Glutamatergic neuron (in vitro differentiated cells): ENCODE data around the gene FAF2. TPM values are rescaled to one million over a fixed set of nuclear protein-coding genes. Genes with fewer than 3 reads are reported as not detected.
A peak's percentile ranks its signal among the peaks of the same experiment; 100 is the strongest.

Source experiments
- DNase-seq: peaks from one replicate; pipeline ENCODE4 v3.0.0; 2022
- H3K27ac Mint-ChIP-seq: one replicate; pipeline ENCODE4 v1.8.0; 2020; ENCODE audit warnings: mild to moderate bottlenecking, mixed read lengths, inconsistent platforms; ENCODE audit not compliant: unreplicated experiment
- H3K27me3 Mint-ChIP-seq: one replicate; pipeline ENCODE4 v1.8.0; 2020; ENCODE audit warnings: mild to moderate bottlenecking, moderate library complexity, mixed read lengths, inconsistent platforms; ENCODE audit not compliant: unreplicated experiment
- H3K36me3 Mint-ChIP-seq: one replicate; pipeline ENCODE4 v1.8.0; 2020; ENCODE audit warnings: mild to moderate bottlenecking, mixed read lengths, inconsistent platforms; ENCODE audit not compliant: unreplicated experiment
- H3K4me1 Mint-ChIP-seq: one replicate; pipeline ENCODE4 v1.8.0; 2020; ENCODE audit warnings: mild to moderate bottlenecking, low read depth, mixed read lengths, inconsistent platforms; ENCODE audit not compliant: unreplicated experiment
- H3K4me3 Mint-ChIP-seq: one replicate; pipeline ENCODE4 v1.8.0; 2020; ENCODE audit warnings: mild to moderate bottlenecking, mixed read lengths, inconsistent platforms; ENCODE audit not compliant: unreplicated experiment
- H3K9me3 Mint-ChIP-seq: one replicate; pipeline ENCODE4 v1.8.0; 2020; ENCODE audit warnings: mild to moderate bottlenecking, moderate library complexity, mixed read lengths, inconsistent platforms; ENCODE audit not compliant: unreplicated experiment
- long read RNA-seq: library from polyadenylated mRNA; unstranded; transcript quantifications from one replicate; pipeline ENCODE4 v2.0.0, GENCODE V29; 2020; ENCODE audit not compliant: unreplicated experiment
- total RNA-seq: library from RNA; stranded (reverse); fragmentation: NEBNext Ultra II Directional; extraction: Animal tissue kit (Norgen Biotek cat#: 25700); gene quantifications from one replicate; pipeline ENCODE4 v1.2.1, GENCODE V29; 2021; ENCODE audit not compliant: unreplicated experiment
- TF ChIP-seq, protein P1 (sequence below): fragments of 200-600 bp; sonication (generic); IDR thresholded peaks from one replicate; pipeline ENCODE4 v1.5.0; 2021; ENCODE audit not compliant: partially characterized antibody, unreplicated experiment

Gene FAF2, protein sequence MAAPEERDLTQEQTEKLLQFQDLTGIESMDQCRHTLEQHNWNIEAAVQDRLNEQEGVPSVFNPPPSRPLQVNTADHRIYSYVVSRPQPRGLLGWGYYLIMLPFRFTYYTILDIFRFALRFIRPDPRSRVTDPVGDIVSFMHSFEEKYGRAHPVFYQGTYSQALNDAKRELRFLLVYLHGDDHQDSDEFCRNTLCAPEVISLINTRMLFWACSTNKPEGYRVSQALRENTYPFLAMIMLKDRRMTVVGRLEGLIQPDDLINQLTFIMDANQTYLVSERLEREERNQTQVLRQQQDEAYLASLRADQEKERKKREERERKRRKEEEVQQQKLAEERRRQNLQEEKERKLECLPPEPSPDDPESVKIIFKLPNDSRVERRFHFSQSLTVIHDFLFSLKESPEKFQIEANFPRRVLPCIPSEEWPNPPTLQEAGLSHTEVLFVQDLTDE
- total RNA-seq, result 52.9 TPM
- long read RNA-seq, full-length matches to known transcripts, result 2 of 12 reads
- long read RNA-seq, partial matches to known transcripts, result 3 of 12 reads
- long read RNA-seq, other reads (novel, unspliced or antisense), result 7 of 12 reads

DNA sequence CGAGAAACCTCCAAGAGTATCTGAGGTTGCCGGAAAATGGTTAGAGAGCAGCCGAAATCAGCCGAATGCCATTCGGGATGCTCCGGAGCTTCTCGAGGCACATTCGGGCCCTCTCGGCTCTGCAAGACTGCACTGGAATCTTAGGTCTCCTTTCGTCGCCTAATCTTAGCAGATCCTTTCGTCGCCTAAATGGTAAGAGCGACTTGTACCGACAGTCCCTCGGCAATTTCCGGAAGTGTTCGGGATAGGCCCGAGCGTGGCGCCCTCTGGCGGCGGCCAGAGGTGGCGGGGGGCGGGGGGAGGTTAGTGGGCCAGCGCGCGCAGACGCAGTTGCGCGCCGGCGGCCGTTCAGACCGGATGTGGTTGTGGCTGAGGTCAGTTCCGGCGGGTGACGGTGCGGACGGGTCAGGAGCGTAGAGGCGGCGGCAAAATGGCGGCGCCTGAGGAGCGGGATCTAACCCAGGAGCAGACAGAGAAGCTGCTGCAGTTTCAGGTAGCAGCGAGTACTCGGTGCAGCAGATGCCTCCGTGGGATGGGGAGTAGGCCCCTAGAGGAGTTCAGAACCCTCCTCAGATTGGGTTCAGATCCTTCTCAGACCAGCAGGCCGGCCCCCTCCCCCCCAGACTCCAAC, at the start of gene FAF2:
Gene FAF2 (plus strand): TSS at position 408 of the 631 bp plus-strand sequence. CDS start 23 bp downstream, at position 431.
- peaks cover 4% of the 10 kb centered on the region for H3K4me1 Mint-ChIP-seq
- H3K27ac Mint-ChIP-seq, result peak within 1 kb of the TSS; percentile 98
- peaks cover 4% of the 10 kb centered on the region for H3K27me3 Mint-ChIP-seq
- peak within 1 kb of the TSS; percentile 94 for H3K4me3 Mint-ChIP-seq
- TF ChIP-seq, protein P1, sequence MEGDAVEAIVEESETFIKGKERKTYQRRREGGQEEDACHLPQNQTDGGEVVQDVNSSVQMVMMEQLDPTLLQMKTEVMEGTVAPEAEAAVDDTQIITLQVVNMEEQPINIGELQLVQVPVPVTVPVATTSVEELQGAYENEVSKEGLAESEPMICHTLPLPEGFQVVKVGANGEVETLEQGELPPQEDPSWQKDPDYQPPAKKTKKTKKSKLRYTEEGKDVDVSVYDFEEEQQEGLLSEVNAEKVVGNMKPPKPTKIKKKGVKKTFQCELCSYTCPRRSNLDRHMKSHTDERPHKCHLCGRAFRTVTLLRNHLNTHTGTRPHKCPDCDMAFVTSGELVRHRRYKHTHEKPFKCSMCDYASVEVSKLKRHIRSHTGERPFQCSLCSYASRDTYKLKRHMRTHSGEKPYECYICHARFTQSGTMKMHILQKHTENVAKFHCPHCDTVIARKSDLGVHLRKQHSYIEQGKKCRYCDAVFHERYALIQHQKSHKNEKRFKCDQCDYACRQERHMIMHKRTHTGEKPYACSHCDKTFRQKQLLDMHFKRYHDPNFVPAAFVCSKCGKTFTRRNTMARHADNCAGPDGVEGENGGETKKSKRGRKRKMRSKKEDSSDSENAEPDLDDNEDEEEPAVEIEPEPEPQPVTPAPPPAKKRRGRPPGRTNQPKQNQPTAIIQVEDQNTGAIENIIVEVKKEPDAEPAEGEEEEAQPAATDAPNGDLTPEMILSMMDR, result peak; percentile 99
- H3K36me3 Mint-ChIP-seq, result no peaks in the 10 kb centered on the region
- peaks cover 9% of the 10 kb centered on the region for H3K9me3 Mint-ChIP-seq
- DNase-seq, result peak; percentile 96

DNA sequence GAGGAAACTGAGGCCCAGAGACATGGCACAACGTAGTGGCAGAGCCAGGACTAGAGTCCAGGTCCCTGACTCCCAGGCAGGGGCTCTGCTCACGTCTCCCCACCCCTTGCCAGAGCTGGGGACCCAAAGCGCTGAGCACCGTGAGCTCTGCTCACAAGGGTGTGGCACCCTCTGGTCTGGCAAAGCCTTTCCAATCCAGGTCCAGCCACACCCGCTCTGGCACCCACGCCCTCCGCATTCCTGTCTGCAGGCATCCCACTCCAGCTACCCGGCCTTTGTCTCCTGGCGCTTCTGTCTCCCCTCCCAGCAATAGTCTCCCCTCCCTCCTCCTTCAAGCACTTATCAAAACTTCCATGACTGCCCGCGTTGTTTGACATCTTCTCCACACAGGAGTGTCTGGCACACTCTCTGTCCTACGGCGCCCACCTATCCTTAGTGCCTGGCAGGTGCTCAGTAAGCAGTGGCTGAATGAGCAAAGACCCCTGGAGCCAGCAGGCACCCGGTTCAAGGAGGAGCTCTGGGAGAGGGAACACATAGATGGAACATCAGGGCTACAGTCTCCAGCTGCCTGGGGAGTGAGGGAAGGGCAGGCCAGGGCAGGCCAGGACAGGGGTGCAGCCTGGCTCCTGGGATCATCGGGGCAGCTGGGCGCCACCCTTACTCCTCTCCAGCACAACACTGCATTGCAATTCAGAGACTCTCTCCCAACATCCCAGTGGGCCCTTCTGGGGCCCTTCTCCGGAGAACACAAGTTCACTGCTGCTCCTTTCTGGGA, 47.6 kb upstream of the FAF2 start:
- Mint-ChIP-seq H3K4me1 (peaks cover 33% of the 10 kb centered on the region), H3K4me3 (no peak overlapping the region), H3K9me3 (peaks cover 2% of the 10 kb centered on the region), H3K27ac (peak overlapping the region; percentile 15), H3K36me3 (no peaks in the 10 kb centered on the region), H3K27me3 (peaks cover 9% of the 10 kb centered on the region)
- TF ChIP-seq, protein P1, result no peak
- no peak for DNase-seq

DNA sequence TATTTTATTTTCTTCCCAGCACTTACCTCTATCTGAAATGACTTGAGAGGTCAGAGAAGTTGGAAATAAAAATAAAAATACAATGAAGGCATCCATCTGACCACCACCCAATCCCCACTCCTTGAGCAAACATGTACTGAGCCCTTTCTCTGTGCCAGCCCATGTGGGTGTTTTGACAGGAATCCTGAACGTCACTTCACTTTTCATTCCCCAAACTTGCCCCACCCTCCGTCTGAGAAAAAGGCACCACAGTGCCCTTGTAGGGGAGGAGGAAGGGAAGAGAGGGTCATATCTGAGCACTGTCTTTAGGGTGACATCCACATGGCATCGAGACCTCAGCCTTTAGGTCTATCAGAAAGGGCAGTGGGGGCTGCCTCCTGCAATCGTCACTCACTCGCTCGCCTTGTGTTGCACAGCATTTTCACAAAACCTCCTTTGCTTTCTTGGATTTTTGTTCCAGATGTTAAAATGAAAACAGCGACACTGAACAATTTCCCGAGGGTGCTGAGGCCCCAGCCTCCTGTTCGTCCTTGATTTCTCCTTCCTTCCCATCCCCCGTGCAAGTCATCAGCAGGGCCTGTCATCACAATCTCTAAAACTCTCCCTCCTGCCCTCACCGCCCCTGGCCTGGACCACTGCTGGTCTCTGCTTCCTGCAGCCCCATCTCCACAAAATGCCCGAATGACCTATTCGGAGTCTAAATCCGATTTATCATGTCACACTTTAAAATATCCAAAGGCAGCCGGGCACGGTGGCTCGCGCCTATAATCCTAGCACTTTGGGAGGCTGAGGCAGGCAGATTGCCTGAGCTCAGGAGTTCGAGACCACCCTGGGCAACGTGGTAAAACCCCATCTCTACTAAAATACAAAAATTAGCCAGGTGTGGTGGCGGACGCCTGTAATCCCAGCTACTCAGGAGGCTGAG, 46.6 kb upstream of the FAF2 start:
- Mint-ChIP-seq H3K4me3 (peak overlapping the region; percentile 70), H3K36me3 (no peaks in the 10 kb centered on the region), H3K4me1 (peaks cover 28% of the 10 kb centered on the region), H3K27me3 (peaks cover 7% of the 10 kb centered on the region), H3K27ac (peak overlapping the region; percentile 62), H3K9me3 (peaks cover 2% of the 10 kb centered on the region)
- DNase-seq, result no peak
- TF ChIP-seq, protein P1, result no peak

DNA sequence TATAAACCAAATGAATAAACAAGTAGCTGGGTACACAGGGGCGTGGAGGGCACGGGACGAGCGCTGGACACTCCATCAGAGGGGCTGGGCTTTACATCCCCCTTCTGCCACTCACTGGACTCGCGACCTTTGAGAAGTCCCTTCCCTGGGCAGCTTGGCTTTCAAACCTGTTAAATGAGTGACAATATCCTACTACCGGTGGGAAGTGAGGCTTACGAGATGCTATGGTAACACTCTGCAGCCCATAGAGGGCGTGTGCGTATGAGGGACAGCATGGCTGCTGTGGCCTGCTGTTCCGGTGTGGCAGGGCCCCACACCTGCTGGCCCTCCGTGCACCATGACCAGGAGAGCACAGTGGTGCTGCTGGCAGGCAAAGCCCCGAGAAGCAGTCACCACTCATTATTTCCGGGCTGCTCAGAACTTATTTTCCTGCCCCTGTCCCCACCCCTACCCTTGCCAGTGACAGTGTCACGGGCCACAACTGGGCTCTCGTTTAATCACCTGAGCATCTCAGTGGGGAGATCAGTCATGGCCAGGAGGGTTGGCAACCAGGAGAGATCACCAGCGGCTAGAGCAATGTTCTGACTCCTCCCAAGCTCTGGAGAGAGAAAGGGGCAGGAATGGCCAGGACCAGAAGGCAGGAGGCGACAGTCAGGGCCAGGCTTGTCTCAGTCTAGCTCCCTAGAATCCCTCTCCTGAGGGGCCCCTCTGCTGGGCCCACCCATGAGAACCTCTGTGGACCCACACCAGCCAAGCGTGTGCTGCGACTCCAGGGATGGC, 42.3 kb upstream of the FAF2 start:
- peaks cover 3% of the 10 kb centered on the region for H3K27me3 Mint-ChIP-seq
- DNase-seq, result no peak
- peaks cover 16% of the 10 kb centered on the region for H3K4me1 Mint-ChIP-seq
- H3K4me3 Mint-ChIP-seq, result no peak overlapping the region
- H3K36me3 Mint-ChIP-seq, result no peaks in the 10 kb centered on the region
- H3K9me3 Mint-ChIP-seq, result peaks cover 1% of the 10 kb centered on the region
- H3K27ac Mint-ChIP-seq, result no peak overlapping the region
- TF ChIP-seq, protein P1, result peak; percentile 26
